Endodermal cell (in vitro differentiated cells): ENCODE measurements around the gene DRG2. TPM values are rescaled to one million over a fixed set of nuclear protein-coding genes. Genes with fewer than 3 reads are reported as not detected.

Source experiments
- DNase-seq: peaks from one replicate; pipeline ENCODE4 v3.0.0-alpha.2; 2017
- H3K27ac ChIP-seq: 2 replicates; pipeline ENCODE4 v1.5.1; 2013; ENCODE audit warnings: mild to moderate bottlenecking, low read depth, low read length, moderate library complexity
- H3K27me3 ChIP-seq: 2 replicates; pipeline ENCODE4 v1.6.1; 2013; ENCODE audit warnings: mild to moderate bottlenecking, low read length, moderate library complexity; ENCODE audit not compliant: insufficient read depth, control insufficient read depth, poor library complexity, severe bottlenecking
- H3K36me3 ChIP-seq: 2 replicates; pipeline ENCODE4 v1.7.0; 2013; ENCODE audit warnings: mild to moderate bottlenecking, low read length, moderate library complexity; ENCODE audit not compliant: control insufficient read depth, insufficient read depth
- H3K4me1 ChIP-seq: one replicate; pipeline ENCODE4 v1.7.0; 2013; ENCODE audit warnings: low read length; ENCODE audit not compliant: control insufficient read depth, insufficient read depth
- H3K4me3 ChIP-seq: 2 replicates; pipeline ENCODE4 v1.5.1; 2013; ENCODE audit warnings: mild to moderate bottlenecking, low read length, moderate library complexity
- H3K9ac ChIP-seq: 2 replicates; pipeline ENCODE4 v1.6.1; 2013; ENCODE audit warnings: mild to moderate bottlenecking, low read length, moderate library complexity; ENCODE audit not compliant: poor library complexity, severe bottlenecking; ENCODE audit errors: extremely low read depth
- H3K9me3 ChIP-seq: 2 replicates; pipeline ENCODE4 v1.6.1; 2013; ENCODE audit warnings: mild to moderate bottlenecking, low read length, moderate library complexity; ENCODE audit not compliant: control insufficient read depth
- H3K27ac Mint-ChIP-seq: 2 replicates; pipeline ENCODE4 v1.8.0; 2020; ENCODE audit warnings: mixed read lengths
- H3K27me3 Mint-ChIP-seq: 2 replicates; pipeline ENCODE4 v1.8.0; 2021; ENCODE audit warnings: mild to moderate bottlenecking, mixed read lengths; ENCODE audit not compliant: insufficient read depth
- H3K36me3 Mint-ChIP-seq: 2 replicates; pipeline ENCODE4 v1.8.0; 2020; ENCODE audit warnings: low read depth, mixed read lengths
- H3K4me1 Mint-ChIP-seq: 2 replicates; pipeline ENCODE4 v1.8.0; 2020; ENCODE audit warnings: mixed read lengths
- H3K4me3 Mint-ChIP-seq: 2 replicates; pipeline ENCODE4 v1.8.0; 2020; ENCODE audit warnings: mild to moderate bottlenecking, moderate library complexity, mixed read lengths
- H3K9me3 Mint-ChIP-seq: 2 replicates; pipeline ENCODE4 v1.8.0; 2020; ENCODE audit warnings: mild to moderate bottlenecking, mixed read lengths
- WGBS, 2 experiments: methylation state at CpG; one replicate each; pipeline versions ENCODE4 v1.1.5 to v1.1.7; 2013; ENCODE audit warnings: missing lambda C conversion rate in 2 of 2, mixed read lengths in 1 of 2; ENCODE audit not compliant: insufficient coverage in 1 of 2, insufficient read length in 1 of 2; 5-methylcytosine and 5-hydroxymethylcytosine counted together
- total RNA-seq, 2 donors: library from RNA; stranded (reverse); fragmentation: NEBNext Ultra II Directional in 1 of 2; extraction: Animal tissue kit (Norgen Biotek cat#: 25700) in 1 of 2; gene quantifications; 2 replicates in 1 of 2; 3 replicates in 1 of 2; pipeline ENCODE4 v1.2.1, GENCODE V29; 2021
- TF ChIP-seq, protein P1 (sequence below): fragments of 200-600 bp; sonication (generic); conservative IDR thresholded peaks from 2 replicates; pipeline ENCODE4 v1.5.0; 2021; ENCODE audit warnings: antibody characterized with exemption, mild to moderate bottlenecking

Gene DRG2
- total RNA-seq, 2 donors from 2014 or later: 45.1 to 49.9 TPM

DNA sequence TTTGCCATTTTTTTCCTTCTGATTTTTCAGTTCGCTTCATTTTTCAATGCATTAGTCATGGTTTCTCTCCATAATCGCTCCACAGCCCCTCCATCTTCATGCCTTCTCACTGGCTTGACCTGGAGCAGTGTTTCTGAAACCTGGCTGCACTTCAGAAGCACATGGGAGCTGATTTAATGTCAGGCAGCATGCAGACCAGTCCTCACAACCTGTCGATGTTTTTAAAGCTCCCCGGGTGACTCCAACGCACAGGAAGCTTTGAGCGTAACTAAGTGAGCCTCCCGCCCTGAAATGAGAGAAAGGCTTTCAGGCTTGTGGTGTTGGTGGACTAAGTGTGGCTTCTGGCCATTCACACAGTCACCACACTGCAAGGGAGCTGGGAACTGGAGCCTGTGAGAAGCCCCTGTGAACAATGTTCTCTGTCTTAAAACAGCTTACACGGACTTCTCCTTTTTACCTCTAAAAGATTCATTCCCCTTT, 16.8 kb upstream of the DRG2 start:
- Mint-ChIP-seq H3K4me3 (no peak overlapping the region), H3K9me3 (no peaks in the 10 kb centered on the region), H3K4me1 (peaks cover 6% of the 10 kb centered on the region), H3K27me3 (no peaks in the 10 kb centered on the region), H3K27ac (no peak overlapping the region), H3K36me3 (peaks cover 2% of the 10 kb centered on the region)
- no peaks in the 10 kb centered on the region for H3K27me3 ChIP-seq
- 54 to 62% methylated on average over 7 to 8 of the region's 8 CpGs for WGBS, 2 experiments
- H3K9me3 ChIP-seq: no peaks in the 10 kb centered on the region
- no peak overlapping the region for H3K4me3 ChIP-seq
- no peaks in the 10 kb centered on the region for H3K4me1 ChIP-seq
- DNase-seq: peak; percentile 75
- peaks cover 20% of the 10 kb centered on the region for H3K36me3 ChIP-seq
- TF ChIP-seq, protein P1, sequence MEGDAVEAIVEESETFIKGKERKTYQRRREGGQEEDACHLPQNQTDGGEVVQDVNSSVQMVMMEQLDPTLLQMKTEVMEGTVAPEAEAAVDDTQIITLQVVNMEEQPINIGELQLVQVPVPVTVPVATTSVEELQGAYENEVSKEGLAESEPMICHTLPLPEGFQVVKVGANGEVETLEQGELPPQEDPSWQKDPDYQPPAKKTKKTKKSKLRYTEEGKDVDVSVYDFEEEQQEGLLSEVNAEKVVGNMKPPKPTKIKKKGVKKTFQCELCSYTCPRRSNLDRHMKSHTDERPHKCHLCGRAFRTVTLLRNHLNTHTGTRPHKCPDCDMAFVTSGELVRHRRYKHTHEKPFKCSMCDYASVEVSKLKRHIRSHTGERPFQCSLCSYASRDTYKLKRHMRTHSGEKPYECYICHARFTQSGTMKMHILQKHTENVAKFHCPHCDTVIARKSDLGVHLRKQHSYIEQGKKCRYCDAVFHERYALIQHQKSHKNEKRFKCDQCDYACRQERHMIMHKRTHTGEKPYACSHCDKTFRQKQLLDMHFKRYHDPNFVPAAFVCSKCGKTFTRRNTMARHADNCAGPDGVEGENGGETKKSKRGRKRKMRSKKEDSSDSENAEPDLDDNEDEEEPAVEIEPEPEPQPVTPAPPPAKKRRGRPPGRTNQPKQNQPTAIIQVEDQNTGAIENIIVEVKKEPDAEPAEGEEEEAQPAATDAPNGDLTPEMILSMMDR: no peak
- peak overlapping the region; percentile 17 for H3K9ac ChIP-seq
- peak overlapping the region; percentile 54 for H3K27ac ChIP-seq

DNA sequence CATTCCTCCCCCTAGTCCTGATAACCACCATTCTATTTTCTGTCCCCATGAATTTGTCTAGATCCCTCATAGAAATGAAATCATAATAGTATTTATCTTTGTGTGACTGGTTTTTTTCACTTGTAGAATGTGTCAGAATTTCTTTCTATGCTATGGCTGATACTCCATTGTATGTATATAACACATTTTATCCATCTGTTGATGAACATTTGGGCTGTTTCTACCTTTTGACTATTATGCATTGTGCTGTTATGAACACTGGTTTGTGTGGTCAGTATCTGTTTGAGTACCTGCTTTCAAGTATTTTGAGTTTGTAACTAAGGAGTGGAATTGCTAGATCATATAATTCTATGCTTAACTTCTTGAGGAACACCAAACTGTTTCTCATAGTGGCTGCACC, 16.0 kb upstream of the DRG2 start:
- Mint-ChIP-seq H3K9me3 (no peaks in the 10 kb centered on the region), H3K36me3 (no peaks in the 10 kb centered on the region), H3K27me3 (peaks cover 3% of the 10 kb centered on the region), H3K27ac (no peak overlapping the region), H3K4me3 (no peak overlapping the region), H3K4me1 (peaks cover 6% of the 10 kb centered on the region)
- Histone ChIP-seq H3K9me3 (no peaks in the 10 kb centered on the region), H3K27me3 (no peaks in the 10 kb centered on the region), H3K36me3 (peaks cover 11% of the 10 kb centered on the region), H3K4me3 (no peak overlapping the region), H3K9ac (no peak overlapping the region), H3K4me1 (no peaks in the 10 kb centered on the region), H3K27ac (no peak overlapping the region)
- TF ChIP-seq, protein P1: no peak
- DNase-seq: no peak

DNA sequence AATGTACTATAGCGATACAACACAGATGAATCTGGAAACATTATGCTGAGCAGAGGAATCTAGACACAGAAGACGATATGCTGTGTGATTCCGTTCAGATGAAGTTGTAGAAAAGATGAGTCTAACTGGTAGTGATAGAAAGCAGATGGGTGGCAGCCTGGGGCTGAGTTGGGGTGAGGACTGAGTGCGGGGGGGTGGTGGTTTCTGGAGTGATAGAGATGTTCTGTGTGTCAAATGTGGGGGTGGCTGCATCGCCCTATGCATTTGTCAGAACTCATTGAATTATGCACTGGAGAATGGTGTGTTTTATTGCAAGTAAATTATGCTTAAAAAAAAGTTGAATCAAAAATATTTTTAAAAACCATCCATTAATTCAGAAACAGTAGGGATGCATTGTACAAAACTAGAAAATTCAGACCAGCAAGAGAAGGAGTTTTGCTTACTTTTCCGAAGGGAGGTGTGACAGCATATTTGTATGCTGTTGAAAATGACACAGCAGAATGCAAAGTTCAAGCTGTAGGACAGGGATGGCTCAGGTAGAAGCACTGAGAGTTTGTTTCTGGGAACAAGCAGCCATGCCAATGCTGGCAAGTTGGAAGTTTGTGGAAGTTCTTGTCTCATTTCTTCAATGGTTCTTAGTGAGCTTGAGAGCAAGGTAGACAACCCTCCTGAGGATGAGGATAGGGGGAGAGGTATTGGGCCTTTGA, 13.0 kb upstream of the DRG2 start:
- TF ChIP-seq, protein P1: no peak
- Mint-ChIP-seq H3K27me3 (peaks cover 6% of the 10 kb centered on the region), H3K4me1 (peaks cover 6% of the 10 kb centered on the region), H3K9me3 (no peaks in the 10 kb centered on the region), H3K4me3 (no peak overlapping the region), H3K36me3 (no peaks in the 10 kb centered on the region), H3K27ac (no peak overlapping the region)
- no peaks in the 10 kb centered on the region for H3K36me3 ChIP-seq
- H3K4me3 ChIP-seq: no peak overlapping the region
- H3K4me1 ChIP-seq: no peaks in the 10 kb centered on the region
- no peaks in the 10 kb centered on the region for H3K9me3 ChIP-seq
- H3K27ac ChIP-seq: no peak overlapping the region
- no peak for DNase-seq
- 92 to 97% methylated on average over 4 to 5 of the region's 6 CpGs for WGBS, 2 experiments
- peaks cover 7% of the 10 kb centered on the region for H3K27me3 ChIP-seq
- H3K9ac ChIP-seq: no peak overlapping the region
